ENCODE results near the gene GOLGA8S.
"Not testable (repeated sequence)": the region's sequence is repeated elsewhere in the genome, so short reads cannot be mapped to it uniquely, and the experiment has no call there.

The GOLGA8S gene, protein sequence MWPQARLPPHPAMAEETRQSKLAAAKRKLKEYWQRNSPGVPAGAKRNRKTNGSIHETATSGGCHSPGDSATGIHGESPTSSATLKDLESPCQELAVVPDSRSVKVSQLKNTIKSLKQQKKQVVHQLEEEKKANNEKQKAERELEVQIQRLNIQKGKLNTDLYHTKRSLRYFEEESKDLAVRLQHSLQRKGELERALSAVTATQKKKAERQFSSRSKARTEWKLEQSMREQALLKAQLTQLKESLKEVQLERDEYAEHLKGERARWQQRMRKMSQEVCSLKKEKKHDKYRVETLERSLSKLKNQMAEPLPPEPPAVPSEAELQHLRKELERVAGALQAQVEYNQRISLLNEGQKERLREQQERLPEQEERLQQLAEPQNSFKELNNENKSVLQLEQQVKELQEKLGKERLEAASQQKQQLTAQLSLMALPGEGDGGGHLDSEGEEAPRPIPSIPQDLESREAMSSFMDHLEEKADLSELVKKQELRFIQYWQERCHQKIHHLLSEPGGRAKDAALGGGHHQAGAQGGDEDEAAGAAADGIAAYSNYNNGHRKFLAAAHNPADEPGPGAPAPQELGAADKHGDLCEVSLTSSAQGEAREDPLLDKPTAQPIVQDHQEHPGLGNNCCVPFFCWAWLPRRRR

DNA sequence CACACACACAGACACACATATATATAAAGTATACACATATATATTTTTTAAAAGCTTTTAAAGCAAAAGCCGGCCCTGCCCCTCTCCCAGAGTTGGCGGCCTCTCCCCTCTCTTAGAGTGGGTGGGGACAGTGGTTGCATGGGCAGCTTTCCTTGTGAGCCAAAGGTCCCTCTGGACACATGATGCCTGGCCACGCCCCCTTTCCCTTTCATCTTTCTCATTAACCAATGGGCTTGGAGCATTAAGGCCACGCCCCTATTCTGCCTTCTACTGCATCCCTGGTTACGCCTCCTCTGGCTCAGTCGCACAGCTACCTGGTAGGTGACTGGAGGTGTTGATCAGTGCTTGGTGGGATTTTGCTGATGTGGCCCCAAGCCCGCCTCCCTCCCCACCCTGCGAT lies at the start of gene GOLGA8S:
TSS of gene GOLGA8S (plus strand) at position 301 of the 400 bp plus-strand sequence. CDS start at position 363, 62 bp downstream.
- not testable (repeated sequence) for DNase-seq (ENCODE audit: low spot score)

GRCh38 chr15:23304805-23305204 lies 49.7 kb upstream of the GOLGA8S start:
- DNase-seq (ENCODE audit: low spot score) = not testable (repeated sequence)

GRCh38 chr15:23305921-23306320 lies 48.6 kb upstream of the GOLGA8S start:
- DNase-seq (ENCODE audit: low spot score) = not testable (repeated sequence)

DNA sequence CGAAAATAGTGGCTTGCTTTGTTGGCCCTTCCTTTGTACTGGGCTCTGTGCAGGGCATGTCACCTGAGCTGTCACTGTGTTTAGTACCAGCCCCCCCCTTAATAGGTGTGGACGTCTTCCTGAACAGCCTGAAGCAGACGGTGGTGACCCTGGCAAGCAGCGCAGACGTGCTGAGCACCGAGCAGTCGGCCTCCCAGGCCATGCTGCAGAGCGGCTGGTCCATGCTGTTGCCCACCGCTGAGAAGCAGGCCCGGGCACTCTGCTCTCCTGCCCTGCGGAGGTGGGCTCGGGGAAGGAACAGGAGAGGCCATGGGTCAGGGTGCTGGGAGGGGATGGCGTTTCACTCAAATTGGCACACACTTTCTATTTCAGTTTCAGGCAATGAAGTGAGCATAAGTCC lies 43.3 kb upstream of the GOLGA8S start:
- DNase-seq (ENCODE audit: low spot score) = not testable (repeated sequence)

DNA sequence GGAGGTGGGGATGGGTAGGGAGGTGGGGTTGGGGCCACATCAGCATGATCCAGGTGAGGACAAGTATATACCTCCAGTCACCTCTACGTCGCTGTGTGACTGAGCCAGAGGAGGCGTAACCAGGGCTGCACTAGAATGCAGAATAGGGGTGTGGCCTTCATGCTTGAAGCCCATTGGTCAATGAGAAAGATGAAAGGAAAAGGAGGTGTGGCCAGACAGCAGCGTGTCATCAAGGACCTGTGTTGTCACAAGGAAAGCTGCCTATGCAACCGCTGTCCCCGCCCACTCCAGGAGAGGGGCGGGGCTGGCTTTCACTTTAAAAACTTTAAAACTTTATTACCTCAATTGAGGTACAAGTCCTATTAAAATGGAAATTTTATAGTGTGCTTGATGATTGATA lies 20.5 kb upstream of the GOLGA8S start, which contains the start of gene GOLGA6L26:
TSS of gene GOLGA6L26 (minus strand) at position 101 of the 400 bp plus-strand sequence. CDS start at position 40, 61 bp downstream.
- DNase-seq (ENCODE audit: low spot score) = not testable (repeated sequence)

GRCh38 chr15:23362622-23363021 lies 8.1 kb downstream of the GOLGA8S start:
- DNase-seq (ENCODE audit: low spot score) = not testable (repeated sequence)

DNA sequence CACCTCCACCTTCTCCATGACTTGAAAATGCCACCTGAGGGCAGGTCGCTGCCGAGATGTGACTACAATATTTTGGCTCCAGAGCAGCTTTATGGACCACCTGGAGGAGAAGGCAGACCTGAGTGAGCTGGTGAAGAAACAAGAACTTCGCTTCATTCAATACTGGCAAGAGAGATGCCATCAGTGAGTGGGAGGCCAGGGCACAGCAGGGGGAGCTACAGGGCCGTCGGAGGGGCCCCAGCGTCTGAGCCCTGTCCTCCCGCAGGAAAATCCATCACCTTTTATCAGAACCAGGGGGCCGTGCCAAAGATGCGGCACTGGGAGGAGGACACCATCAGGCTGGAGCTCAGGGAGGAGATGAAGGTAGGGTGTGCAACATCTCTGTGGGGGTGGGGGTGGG lies 9.7 kb downstream of the GOLGA8S start:
- not testable (repeated sequence) for DNase-seq (ENCODE audit: low spot score)

GRCh38 chr15:23370578-23370977 lies 16.0 kb downstream of the GOLGA8S start:
- DNase-seq (ENCODE audit: low spot score) = no peak

DNA sequence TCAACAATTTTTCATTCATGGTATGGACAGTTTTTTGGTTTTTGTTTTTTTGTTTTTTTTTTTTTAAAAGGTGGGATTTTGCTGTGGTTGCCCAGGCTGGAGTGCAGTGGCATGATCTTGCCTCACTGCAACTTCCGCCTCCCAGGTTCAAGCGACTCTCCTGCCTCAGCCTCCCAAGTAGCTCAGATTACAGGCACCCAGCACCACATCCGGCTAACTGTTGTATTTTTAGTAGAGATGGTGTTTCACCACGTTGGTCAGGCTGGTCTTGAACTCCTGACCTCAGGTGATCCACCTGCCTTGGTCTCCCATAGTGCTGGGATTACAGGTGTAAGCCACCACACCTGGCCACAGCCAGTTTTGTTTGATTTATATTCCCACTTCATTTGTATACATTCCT lies 16.6 kb downstream of the GOLGA8S start:
- DNase-seq (ENCODE audit: low spot score) = not testable (repeated sequence)

DNA sequence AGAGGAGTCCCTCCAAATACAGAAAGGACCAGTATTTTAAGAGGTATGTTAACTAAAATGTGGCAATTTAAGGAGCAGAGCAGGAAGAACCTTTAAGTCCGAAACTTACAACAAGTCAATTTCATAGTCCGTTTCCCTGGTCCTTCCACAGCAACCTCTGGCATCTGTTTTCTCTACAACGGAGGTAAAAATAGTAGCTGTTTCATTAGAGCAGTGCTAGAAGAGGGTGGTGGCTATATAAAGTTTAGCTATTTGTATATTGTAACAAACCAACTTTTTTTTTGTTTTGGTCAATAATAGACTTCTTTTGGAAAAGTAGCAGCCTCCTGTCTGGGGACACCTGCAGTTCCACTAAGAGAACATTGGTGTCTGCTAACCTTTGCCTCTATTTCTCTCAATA lies 17.3 kb downstream of the GOLGA8S start:
- DNase-seq (ENCODE audit: low spot score) = not testable (repeated sequence)

- no peak for DNase-seq (ENCODE audit: low spot score)
Observed at GRCh38 chr15:23372284-23372683, 17.7 kb downstream of the GOLGA8S start.

DNA sequence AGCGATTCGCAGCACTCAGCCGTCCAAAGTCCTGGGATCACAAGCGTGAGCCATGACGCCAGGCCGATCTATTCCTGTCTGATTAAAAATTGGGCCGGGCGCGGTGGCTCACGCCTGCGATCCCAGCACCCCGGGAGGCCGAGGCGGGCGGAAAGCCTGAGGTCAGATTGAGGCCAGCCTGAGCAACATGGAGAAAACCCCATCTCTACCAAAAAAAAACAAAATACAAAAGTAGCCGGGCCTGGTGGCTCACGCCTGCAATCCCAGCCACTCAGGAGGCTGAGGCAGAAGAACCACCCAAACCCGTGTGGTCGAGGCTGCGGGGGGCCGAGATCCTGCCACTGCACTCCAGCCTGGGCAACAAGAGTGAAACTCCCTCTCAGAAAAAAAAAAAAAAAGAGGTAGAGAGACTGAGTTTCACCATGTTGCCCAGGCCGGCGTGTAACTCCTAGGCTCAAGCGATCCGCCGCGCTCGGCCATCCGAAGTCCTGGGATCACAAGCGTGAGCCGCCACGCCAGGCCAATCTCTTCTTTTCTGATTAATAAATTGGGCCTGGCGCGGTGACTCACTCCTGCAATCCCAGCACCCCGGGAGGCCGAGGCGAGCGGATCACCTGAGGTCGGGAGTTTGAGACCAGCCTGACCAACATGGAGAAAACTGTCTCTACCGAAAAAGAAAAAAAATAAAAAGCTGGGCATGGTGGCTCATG lies 18.5 kb downstream of the GOLGA8S start:
- not testable (repeated sequence) for DNase-seq (ENCODE audit: low spot score)

DNA sequence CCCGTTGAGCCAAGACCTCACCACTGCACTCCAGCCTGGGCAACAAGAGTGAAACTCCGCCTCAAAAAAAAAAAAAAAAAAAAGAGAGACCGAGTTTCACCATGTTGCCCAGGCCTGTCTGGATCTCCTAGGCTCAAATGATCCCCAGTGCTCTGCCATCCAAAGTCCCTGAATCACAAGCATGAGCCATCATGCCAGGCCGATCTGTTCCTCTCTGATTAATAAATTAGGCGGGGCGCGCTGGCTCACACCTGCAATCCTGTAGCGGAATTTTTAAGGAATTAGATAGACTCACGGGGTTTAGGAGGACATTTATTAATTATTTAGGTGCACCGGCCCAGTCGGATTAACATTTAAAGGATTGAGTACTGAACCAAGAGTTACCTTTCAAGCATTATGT lies 19.7 kb downstream of the GOLGA8S start:
- DNase-seq (ENCODE audit: low spot score) = not testable (repeated sequence)

DNA sequence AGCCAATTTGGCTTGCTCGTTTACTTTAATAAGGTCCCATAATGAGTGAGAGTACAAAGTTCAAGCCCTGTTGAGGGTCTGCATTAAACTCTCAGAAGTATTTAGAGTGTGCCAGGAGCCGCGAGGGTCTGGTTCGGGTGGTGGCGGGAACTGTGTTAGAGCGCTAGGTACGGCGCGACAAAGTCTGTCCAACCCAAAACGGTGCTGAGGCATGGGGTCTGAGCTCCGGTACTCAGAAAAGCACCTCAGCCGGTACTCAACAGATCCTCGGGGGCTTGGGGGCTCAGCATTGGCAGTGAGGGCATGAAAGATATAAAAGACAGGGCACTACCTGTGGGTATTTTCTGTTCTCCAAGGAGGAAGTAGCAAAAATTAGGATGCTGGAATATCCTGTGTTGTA lies 24.4 kb downstream of the GOLGA8S start:
- not testable (repeated sequence) for DNase-seq (ENCODE audit: low spot score)

DNA sequence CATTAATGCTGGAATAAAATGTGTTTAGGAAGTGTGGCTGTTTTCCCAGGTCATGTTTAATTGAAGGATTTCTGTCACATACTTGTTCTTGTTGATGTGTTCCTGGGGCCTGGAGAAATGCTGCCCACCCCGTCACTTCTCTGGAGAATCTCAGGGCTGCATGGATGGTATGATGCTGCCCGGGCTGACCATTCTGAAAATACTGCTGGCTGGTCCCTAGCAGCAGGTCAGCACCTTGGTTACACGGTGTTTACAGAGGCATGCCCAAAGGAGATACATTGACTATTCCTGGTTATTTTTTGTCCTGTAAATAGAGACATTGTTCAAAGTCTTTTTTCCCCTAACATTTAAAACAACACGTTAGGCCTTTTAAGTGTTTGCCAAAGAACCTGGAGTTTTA lies 26.2 kb downstream of the GOLGA8S start:
- not testable (repeated sequence) for DNase-seq (ENCODE audit: low spot score)

DNA sequence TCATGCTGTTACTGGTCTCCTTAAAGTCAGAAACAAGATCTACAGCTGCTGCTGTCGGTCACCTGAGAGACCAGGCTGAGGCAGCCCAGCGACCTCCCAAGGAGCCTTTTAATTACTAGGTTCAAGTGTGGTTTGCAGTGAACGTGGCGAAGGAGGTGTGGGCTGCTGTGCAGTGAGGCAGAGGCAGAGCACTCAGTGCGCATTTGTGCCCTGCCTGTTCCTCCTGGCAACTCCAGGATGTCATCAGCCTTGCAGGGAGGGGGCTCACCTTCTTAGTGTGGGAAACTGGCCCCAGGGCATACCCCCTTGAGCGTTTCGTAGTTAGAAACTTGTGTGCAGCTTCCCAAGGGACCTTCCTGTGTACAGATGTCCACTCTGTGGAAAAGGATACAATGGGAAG lies 26.6 kb downstream of the GOLGA8S start:
- DNase-seq (ENCODE audit: low spot score) = not testable (repeated sequence)

DNA sequence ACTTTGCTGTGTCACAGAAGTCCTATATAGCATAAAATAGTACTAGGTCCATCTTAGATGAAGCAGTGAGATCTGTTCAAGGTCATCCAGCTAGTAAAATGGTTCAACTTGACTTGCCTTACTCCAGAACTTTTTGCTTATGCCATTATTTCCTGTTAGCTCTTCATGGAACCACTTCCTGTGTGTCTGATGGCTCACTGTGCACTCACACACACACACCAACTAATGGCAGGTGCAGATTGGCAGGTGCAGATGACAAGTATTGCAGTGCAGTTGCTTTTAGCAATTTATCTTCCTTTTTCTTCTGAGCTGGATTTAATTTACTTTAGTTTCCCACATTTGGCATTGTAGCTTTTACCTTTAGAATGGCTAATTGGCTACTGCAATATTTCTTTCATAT lies 29.8 kb downstream of the GOLGA8S start:
- DNase-seq (ENCODE audit: low spot score) = no peak

DNA sequence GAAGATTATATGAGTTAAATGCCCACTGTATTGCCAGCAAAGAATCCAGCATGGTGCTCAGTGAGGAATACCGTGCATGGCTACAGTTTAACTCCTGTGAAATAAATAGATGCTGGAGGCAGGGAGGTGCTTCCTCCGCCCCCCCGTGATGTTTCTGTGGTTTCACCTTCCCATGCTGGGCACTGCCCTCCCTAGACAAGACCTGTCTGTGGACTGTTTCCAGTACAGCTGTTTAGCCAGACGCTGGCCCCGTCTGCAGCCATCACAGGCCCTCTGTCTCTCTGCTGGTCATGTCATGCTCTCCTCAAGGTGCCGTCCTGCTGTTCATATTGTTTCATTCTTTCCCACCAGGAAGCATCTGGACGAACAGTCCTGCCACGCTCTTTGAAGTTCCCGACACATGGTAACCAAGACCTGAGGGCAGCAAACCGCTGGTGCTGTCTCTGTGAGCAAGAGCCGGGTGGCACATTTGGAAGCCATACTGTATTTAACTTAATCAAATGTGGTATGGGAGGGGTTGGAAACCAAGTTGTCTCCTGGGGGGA lies 31.4 kb downstream of the GOLGA8S start:
- DNase-seq (ENCODE audit: low spot score) = no peak

- no peak for DNase-seq (ENCODE audit: low spot score)
Observed at GRCh38 chr15:23387621-23388190, 33.2 kb downstream of the GOLGA8S start.

DNA sequence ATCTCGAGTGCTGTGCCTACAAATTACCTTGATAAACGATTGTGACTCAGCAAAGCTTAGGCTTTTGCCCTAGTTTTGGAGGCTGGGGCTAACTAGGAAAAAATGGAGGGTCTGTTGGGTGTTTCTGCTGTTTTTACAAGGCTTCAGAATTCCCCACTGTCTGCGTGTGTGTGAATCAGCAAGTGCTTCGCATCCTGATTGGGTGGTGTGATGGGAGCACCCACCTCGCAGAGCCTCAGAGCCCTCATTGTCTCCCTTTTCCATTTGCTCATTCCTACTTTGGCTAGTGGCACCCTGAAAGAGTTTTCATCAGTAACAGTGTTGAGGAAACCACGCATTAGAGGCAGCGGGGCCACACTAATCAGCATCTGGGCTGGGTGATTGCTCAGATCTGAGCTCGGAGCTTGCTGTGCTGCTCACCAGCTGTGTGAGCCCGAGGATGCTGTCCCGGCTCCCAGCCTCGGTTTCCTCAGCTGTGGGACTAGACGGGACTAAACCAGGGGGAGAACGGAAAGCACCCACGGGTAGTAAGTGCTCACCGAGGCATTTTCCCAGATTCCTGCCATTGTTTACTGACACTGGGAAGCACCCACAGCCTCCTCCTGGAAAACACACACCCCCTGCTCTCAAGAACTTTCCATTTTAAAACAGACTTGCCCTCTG lies 40.6 kb downstream of the GOLGA8S start:
- no peak for DNase-seq (ENCODE audit: low spot score)

GRCh38 chr15:23395832-23396231 lies 41.3 kb downstream of the GOLGA8S start:
- no peak for DNase-seq (ENCODE audit: low spot score)

Measured in AG08395 (cell line).